Motor neuron (in vitro differentiated cells): ENCODE data around the gene NECAP2. TPM values are rescaled to one million over a fixed set of nuclear protein-coding genes. Genes with fewer than 3 reads are reported as not detected.
"Not testable (repeated sequence)": the region's sequence is repeated elsewhere in the genome, so short reads cannot be mapped to it uniquely, and the experiment has no call there.

Experiments used
- ATAC-seq, 8 experiments: fragments of 200-7000 bp; cut with Tn5 transposase; replicated peaks in 6 of 8; 2 replicates each; pipeline ENCODE4 v1.8.0; 2021; ENCODE audit warnings: mild to moderate bottlenecking in 8 of 8, moderate library complexity in 8 of 8
- H3K27ac ChIP-seq, 2 donors: fragments of 250-450 bp; sonication (Bioruptor Pico); 2 replicates each; pipeline ENCODE4 v1.9.0; 2021; ENCODE audit warnings: antibody characterized with exemption in 2 of 2, mild to moderate bottlenecking in 2 of 2, moderate library complexity in 1 of 2
- H3K4me1 ChIP-seq, 2 donors: fragments of 250-450 bp; sonication (Bioruptor Pico); replicated peaks in 1 of 2; 2 replicates each; pipeline ENCODE4 v1.6.1; 2021; ENCODE audit warnings: antibody characterized with exemption in 2 of 2, mild to moderate bottlenecking in 2 of 2, moderate library complexity in 1 of 2
- H3K4me3 ChIP-seq, 5 donors: fragments of 250-450 bp; sonication (Bioruptor Pico); 2 replicates each; pipeline ENCODE4 v1.9.0; 2021; ENCODE audit warnings: antibody characterized with exemption in 5 of 5, mild to moderate bottlenecking in 5 of 5, moderate library complexity in 4 of 5
- WGBS, 10 experiments: fragments of 450-650 bp; shearing (Covaris generic); methylation state at CpG; one replicate each; pipeline ENCODE4 v1.0.0; 2022; 5-methylcytosine and 5-hydroxymethylcytosine counted together
- in situ Hi-C, 9 experiments: fragments of 400-800 bp; cut with MboI; loops; one replicate each; pipeline ENCODE4 v1.15.0; 2021; ENCODE audit warnings: low sequenced_read_pairs in 9 of 9, low pct_unique_long_range_greater_than_20kb in 2 of 9; ENCODE audit not compliant: unreplicated experiment in 9 of 9
- total RNA-seq, 8 experiments: library from RNA; unstranded; fragments of 300-600 nt; gene quantifications; 2 replicates each; pipeline versions ENCODE4 v1.2.3 to v1.2.4, GENCODE V29; 2022

Gene NECAP2
- total RNA-seq, 8 experiments from 2014 or later, result 23.9 to 77.3 (median 47.2) TPM

DNA sequence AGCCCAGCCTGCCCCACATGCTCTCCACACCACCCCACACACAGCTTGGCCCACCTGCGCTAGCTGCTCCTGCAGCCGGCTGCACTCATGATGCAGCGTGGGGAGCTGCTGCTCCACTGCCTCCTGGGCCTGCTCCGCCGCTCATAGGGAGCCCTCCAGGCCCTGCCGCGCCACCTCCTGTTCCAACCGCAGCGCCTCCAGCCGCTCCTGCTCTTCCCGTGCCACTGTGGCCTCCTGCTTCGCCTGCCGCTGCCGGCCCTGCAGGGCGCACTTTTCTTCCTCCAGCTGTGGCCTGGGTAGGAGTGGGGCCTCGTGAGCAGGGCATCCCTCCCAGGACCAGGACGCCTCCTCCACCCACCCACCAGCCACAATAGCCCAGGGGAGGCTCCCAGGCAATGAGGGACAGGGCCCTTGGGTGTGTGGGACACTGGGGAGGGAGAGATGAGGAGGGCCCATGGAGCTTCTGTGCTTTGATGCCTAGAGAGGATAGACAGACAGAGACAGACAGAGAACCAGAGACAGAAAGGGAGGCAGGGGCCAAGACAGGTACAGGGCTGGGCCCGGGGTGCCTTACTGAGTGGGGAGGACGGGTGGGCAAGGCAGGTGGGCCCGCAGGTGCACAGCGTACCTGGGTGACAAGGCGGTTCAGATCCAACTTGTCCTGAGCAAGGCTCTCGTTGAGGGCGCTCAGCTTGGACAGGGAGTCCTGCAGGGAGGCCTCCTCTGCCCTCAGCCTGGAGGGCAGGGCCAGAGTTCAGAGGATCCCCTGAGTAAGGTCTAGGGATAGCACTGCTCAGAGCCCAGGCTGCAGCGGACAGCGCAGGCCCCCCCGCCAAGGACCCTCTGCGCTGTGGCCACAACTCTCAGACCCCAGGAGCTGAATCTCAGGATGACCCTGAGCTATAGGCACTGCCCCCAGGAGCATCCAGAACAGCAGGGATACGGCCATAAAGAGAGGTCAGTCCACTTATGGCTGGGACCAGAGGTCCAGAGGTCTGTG is 35.5 kb downstream of the NECAP2 start:
- ATAC-seq, result peak in 3 of 8 experiments; percentile 30 to 44 (median 35)
- H3K27ac ChIP-seq, H3K4me3 ChIP-seq, in situ Hi-C loops, H3K4me1 ChIP-seq: not testable (repeated sequence)
- WGBS, 10 experiments, result 95 to 100% (median 100%) methylated on average over 1 to 5 of the region's 29 CpGs; no CpG with 5 or more reads in 7 of the 10 experiments

DNA sequence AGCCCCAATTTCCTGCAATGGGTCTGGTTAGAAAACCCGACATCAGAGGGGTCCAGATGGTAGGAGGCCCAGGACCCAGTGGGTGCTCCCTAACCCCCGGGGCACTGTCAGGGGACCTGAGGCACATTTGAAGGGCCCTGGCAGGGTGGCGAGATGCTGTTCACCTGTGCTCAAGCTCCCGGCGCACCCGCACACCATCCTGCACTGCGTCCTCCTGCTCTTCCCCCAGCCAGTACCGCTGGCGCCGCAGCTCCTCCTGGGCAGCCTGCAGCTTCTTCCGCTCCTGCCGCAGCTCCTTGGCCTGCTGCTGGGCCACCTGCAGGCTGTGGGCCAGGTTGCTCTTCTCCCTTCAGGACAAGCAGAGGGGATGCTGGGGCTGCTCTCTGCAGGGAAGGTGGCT is 37.6 kb downstream of the NECAP2 start:
- ATAC-seq, result peak in 1 of 8 experiments; percentile 6
- Histone ChIP-seq H3K4me1 (no peaks in the 10 kb centered on the region), H3K4me3 (no peak overlapping the region), H3K27ac (no peak overlapping the region)
- in situ Hi-C loops, result no loop called here
- WGBS, 10 experiments, result 40 to 100% (median 95%) methylated on average over 1 to 10 of the region's 12 CpGs; no CpG with 5 or more reads in 3 of the 10 experiments

DNA sequence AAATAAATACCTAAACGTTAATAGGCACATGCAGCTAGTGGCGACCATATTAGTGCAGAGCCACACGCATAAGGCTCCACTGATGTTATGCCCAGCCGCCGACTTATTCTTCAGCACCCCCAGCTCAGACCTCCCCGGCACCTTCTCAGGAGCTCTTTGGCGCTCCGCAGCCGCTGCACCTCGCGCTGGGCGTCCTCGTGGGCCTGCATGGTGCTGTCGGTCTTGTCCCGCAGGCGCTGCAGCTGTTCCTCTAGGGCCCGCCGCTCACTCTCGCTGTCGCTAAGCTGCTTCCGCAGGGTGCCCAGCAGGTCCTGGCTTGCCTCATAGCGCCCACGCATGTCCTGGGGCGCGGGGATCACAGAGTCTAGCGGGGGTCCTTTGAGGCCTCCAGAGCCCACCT is 42.6 kb downstream of the NECAP2 start:
- peak in 3 of 8 experiments; percentile 9 to 19 (median 12) for ATAC-seq
- in situ Hi-C loops, H3K4me3 ChIP-seq, H3K27ac ChIP-seq, H3K4me1 ChIP-seq: not testable (repeated sequence)
- 80 to 100% (median 97%) methylated on average over 1 to 17 of the region's 26 CpGs; no CpG with 5 or more reads in 2 of the 10 experiments for WGBS, 10 experiments

DNA sequence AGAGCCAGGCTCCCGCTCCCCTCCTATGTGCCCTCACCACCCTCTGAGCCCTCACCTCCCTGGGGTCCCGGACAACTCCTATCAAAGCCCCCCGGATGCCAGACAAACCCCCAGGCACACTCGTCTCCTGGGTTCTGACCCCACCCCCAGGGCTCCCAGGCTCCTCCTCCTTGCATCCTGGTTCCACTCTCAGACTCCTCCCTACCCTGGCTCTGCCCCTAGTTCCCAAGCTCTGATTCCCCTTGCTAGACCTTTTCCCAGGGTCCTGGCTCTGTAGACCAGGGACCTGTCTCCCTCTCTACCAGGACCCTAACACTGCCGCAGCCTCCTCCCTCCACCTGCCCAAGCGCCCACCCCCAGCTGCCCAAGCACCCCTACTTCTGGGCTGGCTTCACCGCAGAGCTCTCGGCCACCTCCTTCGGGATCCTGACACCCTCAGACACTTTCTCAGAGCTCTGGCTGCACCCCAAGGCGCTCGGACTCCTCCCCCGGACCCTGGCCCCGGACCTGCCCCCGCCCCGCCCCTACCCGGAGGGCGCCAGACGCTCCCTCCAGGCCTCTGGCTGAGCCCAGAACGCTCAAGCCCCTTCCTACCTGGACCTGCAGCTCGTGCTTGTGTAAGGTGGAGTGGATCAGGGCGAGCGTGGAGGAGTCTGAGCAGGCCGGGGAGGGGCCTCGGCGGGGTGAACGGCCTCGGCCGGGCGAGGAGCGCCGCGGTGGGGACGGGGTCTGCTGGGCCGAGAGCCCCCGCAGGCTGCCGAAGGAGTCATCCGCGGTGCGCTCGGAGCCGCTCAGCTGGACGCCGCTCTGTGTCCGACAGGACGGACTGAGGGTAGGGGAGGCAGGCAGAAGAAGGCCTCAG is 43.3 kb downstream of the NECAP2 start:
- in situ Hi-C loops, H3K4me3 ChIP-seq, H3K27ac ChIP-seq, H3K4me1 ChIP-seq: not testable (repeated sequence)
- ATAC-seq, result peak in 4 of 8 experiments; percentile 9 to 43 (median 34)
- no CpG with 5 or more reads among the region's 45 CpGs for WGBS, 10 experiments

DNA sequence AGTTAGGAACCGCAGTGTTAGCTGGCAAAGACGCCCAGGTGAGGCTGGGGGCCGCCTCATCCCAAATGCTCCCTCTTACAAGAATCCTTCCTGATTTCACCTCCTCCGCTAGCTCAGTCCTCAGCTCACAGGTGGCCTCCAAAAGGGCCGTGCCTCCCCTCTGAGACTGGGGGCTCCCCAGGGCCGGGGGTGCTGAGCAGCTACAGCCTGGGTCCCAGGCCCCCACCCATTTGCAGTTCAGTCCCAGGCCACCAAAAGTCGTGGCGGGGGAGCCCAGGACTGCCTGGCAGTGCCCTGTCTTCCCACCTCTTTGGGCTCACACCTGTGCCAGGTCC is 43.9 kb downstream of the NECAP2 start:
- in situ Hi-C loops, result no loop called here
- Histone ChIP-seq H3K4me1 (no peaks in the 10 kb centered on the region), H3K4me3 (no peak overlapping the region), H3K27ac (no peak overlapping the region)
- 80 to 100% (median 100%) methylated on average over 2 to 3 of the region's 8 CpGs; no CpG with 5 or more reads in 6 of the 10 experiments for WGBS, 10 experiments
- ATAC-seq, result peak in 2 of 8 experiments; percentile 9 to 19

DNA sequence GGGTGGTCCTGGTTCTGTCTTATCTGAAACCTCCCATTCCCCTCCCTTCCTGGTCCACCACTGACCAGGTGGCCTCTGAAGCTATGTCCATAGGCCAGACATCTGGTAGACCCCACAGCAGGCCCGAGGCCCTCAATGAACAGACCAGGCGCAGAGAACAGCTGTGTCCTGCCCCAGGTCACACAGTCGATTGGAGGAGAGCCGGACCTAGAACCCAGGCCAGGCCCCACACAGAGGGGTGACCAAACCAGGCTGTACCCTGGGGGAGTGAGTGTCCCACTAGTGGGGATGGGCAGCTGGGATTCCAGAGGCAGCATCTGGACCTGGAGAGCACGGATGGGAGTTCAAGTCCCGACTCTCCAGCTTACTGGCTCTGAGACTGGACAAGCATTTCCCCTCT is 44.4 kb downstream of the NECAP2 start:
- Histone ChIP-seq H3K4me1 (no peaks in the 10 kb centered on the region), H3K4me3 (no peak overlapping the region), H3K27ac (no peak overlapping the region)
- ATAC-seq, result peak in 2 of 8 experiments; percentile 10 to 16
- in situ Hi-C loops, result no loop called here
- 72 to 100% (median 86%) methylated on average over 1 to 6 of the region's 6 CpGs; no CpG with 5 or more reads in 5 of the 10 experiments for WGBS, 10 experiments

DNA sequence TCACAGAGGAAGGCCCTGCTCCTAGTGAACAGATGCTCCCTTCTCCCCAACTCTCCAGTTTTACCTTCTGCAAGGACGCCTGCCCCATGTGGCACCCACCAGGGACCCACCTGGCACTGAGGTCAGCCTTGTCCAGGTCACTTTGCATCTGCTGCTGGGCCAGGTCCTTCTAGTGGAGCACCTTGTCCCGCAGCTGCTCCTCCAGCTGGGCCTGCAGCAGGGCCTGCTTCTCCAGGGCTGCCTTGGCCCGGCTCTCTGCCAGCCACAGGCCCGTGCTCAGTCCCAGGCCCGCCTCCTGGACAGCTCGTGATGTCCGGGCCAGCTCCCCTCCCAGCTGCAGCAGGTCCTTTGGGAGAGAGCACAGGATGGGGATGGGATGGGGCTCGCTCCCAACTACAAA is 45.8 kb downstream of the NECAP2 start:
- ATAC-seq, H3K27ac ChIP-seq, H3K4me3 ChIP-seq, in situ Hi-C loops, H3K4me1 ChIP-seq: not testable (repeated sequence)
- WGBS, 10 experiments, result 80 to 100% (median 98%) methylated on average over 1 to 4 of the region's 8 CpGs; no CpG with 5 or more reads in 6 of the 10 experiments

DNA sequence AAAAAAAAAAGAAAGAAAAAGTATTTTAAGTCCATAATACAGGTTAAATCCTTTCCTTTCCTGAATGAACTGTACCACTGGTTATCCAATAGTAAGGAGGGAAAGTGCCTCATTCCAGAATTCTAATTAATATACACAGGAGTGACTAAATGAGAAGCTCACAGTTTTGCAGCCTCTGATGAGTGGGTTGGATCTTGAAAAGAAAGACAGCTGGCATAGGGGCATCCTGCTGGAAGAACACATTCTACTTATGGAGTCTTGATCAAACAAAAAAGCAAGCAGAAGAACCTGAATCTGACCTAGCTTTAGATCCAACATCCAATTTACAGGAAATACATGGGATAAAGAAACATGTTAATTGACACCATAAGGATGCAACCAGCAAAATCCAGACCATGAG is 46.5 kb downstream of the NECAP2 start:
- ATAC-seq, H3K27ac ChIP-seq, in situ Hi-C loops, H3K4me3 ChIP-seq: not testable (repeated sequence)
- peaks cover 5 to 12% of the 10 kb centered on the region in 2 donors for H3K4me1 ChIP-seq

DNA sequence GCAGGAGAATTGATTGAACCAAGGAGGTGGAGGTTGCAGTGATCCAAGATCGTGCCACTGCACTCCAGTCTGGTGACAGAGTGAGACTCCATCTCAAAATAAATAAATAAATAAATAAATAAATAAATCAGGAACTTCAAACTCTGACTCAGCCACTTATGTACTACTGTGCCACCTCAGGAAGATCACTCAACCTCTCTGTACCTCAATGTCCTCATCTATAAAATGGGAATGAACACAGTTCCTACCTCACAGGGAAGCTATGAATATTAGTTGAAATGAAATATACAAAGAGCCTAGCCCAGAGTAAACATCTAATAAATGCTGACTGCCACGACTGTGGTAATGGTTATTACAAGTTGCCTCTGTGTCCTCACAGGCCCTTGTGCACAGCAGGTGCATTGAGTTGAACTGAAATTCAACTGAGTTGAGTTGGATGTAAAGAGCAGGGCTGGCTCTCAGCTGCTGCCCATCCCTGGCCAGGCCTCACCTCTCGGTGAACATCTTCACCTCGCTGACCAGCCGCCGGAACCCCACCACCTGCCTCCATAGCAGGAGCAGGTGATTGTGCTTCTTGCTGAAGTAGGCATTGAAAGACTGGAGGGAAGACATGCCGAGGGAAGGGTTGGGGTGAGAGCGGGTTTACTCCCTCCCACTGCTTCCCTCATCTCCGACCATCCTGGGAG is 48.8 kb downstream of the NECAP2 start:
- whole genome bisulfite sequencing, 10 experiments, result 83 to 100% (median 91%) methylated on average over 1 to 7 of the region's 9 CpGs; no CpG with 5 or more reads in 1 of the 10 experiments
- in situ Hi-C loops, H3K27ac ChIP-seq, H3K4me3 ChIP-seq, ATAC-seq: not testable (repeated sequence)
- peaks cover 14 to 25% of the 10 kb centered on the region in 2 donors for H3K4me1 ChIP-seq

DNA sequence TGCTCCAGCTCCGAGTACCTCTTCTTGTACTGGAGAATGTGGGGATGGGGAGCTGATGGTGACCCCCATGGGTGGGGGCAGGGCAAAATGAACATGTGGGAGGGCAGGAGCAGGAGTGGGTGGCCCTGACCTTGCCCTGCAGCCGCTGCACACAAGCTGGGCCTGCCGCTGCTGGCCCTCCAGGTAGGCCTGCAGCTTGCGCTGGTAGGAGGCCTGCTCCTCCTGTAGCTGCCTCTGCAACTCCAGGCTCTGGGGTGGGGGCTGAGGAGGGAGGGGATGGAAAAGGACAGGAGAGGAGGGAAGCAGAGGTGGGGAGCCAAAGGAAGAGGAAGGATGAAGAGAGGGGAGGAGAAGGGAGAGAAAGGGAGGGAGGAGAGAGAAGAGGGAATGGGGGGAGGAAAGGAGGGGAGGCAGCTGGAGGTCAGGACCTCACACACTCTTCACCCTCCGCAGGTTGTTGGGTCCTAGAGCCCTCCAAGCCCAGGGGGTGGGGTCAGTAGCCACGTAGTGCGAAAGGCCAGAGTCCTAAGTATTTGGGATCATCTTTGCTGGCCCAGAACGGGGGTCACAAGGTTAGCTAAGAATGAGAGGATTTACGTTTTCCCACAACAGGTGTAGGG is 50.6 kb downstream of the NECAP2 start:
- Histone ChIP-seq H3K4me1 (peaks cover 14 to 25% of the 10 kb centered on the region in 2 donors), H3K4me3 (no peak overlapping the region), H3K27ac (peak overlapping the region in 1 of 2 donors; percentile 59)
- in situ Hi-C loops, result no loop called here
- WGBS, 10 experiments, result 57 to 93% (median 60%) methylated on average over 1 to 4 of the region's 9 CpGs; no CpG with 5 or more reads in 6 of the 10 experiments
- peak in 4 of 8 experiments; percentile 16 to 24 (median 20) for ATAC-seq

DNA sequence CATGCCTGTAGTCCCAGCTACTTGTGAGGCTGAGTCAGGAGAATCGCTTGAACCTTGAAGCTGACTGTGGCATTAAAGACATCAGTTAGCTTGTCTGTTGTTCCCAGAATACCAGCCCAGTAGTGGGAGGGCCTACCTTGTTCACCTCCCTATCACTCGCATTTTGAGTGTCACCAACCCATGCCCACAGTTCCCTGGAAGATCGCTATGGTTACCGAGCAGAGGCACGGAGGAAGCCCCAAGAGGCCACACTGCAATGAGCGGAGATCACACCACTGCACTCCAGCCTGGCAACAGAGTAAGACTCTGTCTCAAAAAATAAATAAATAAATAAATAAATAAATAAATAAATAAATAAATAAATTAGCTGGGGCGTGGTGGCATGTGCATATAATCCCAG is 52.4 kb downstream of the NECAP2 start:
- in situ Hi-C loops, H3K4me3 ChIP-seq: not testable (repeated sequence)
- ATAC-seq, result peak; percentile 19 to 93 (median 84)
- 38 to 100% (median 64%) methylated on average over 1 to 7 of the region's 7 CpGs; no CpG with 5 or more reads in 1 of the 10 experiments for WGBS, 10 experiments
- peaks cover 15 to 25% of the 10 kb centered on the region in 2 donors for H3K4me1 ChIP-seq
- peak overlapping the region in 1 of 2 donors; percentile 56 for H3K27ac ChIP-seq

DNA sequence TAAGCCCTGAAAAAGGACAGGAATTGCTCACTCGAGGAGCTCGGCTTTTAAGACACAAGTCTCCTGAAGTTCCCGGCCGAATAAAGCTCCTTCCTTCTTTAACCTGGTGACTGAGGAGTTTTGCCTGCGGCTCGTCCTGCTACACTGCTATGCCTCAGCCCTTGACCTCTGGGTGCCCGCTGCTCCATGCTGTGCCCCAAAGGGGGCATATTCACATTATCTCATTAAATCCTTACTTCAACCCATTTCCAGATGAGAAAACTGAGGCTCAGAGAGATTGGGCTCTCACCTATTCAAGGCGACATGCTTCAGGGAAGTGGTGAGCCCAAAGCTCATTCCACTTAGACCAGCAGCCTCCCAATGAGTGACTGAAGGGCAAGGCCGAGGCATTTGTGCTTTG is 53.2 kb downstream of the NECAP2 start:
- H3K27ac ChIP-seq, ATAC-seq, H3K4me3 ChIP-seq, in situ Hi-C loops: not testable (repeated sequence)
- peaks cover 19 to 27% of the 10 kb centered on the region in 2 donors for H3K4me1 ChIP-seq
- 82 to 100% (median 93%) methylated on average over 1 to 8 of the region's 9 CpGs; no CpG with 5 or more reads in 7 of the 10 experiments for WGBS, 10 experiments
